Endothelial cell of umbilical vein (primary cell): ENCODE results near the gene UCP3.
"Not testable (repeated sequence)": the region's sequence is repeated elsewhere in the genome, so short reads cannot be mapped to it uniquely, and the experiment has no call there.

Source experiments
- CTCF ChIP-seq, 2 donors: IDR thresholded peaks; 1 replicate in 1 of 2; 2 replicates in 1 of 2; pipeline ENCODE4 v1.5.1; 2011; ENCODE audit warnings: low read length in 2 of 2, mild to moderate bottlenecking in 2 of 2, moderate library complexity in 2 of 2, control low read depth in 1 of 2, inconsistent platforms in 1 of 2, low read depth in 1 of 2; ENCODE audit not compliant: insufficient read depth in 1 of 2; ENCODE audit errors: extremely low read depth in 1 of 2
- EZH2 ChIP-seq: IDR thresholded peaks from 2 replicates; pipeline ENCODE4 v1.6.1; 2012; ENCODE audit warnings: borderline replicate concordance, low read depth, mild to moderate bottlenecking, moderate library complexity, low read length, inconsistent platforms; ENCODE audit not compliant: severe bottlenecking
- MYC ChIP-seq: IDR thresholded peaks from one replicate; pipeline ENCODE4 v1.6.1; 2011; ENCODE audit warnings: mild to moderate bottlenecking, low read depth, low read length
- POLR2A ChIP-seq: IDR thresholded peaks from 2 replicates; pipeline ENCODE4 v1.6.1; 2012; ENCODE audit warnings: low read depth, mild to moderate bottlenecking, control low read depth, low read length
- POLR2AphosphoS5 ChIP-seq: IDR thresholded peaks from 2 replicates; pipeline ENCODE4 v1.6.1; 2012; ENCODE audit warnings: low read depth, mild to moderate bottlenecking, control low read depth, low read length, moderate library complexity; ENCODE audit not compliant: insufficient read depth
- TF ChIP-seq, protein P1 (sequence below): IDR thresholded peaks from 2 replicates; pipeline ENCODE4 v1.6.1; 2011; ENCODE audit not compliant: insufficient read depth, insufficient read length

GRCh38 chr11:73985661-73986060 lies 23.2 kb downstream of the UCP3 start:
- TF ChIP-seq MYC; CTCF (IDR thresholded peaks at IDR 0.05; ENCODE audit: extremely low read depth in 1 of 2, insufficient read depth in 1 of 2, low read depth in 1 of 2, low read length in 2 of 2); POLR2A; EZH2; POLR2AphosphoS5: not testable (repeated sequence)
- TF ChIP-seq, protein P1, sequence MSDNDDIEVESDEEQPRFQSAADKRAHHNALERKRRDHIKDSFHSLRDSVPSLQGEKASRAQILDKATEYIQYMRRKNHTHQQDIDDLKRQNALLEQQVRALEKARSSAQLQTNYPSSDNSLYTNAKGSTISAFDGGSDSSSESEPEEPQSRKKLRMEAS: not testable (repeated sequence)
